Osteocyte (in vitro differentiated cells): ENCODE data around the gene QPCTL. TPM values are rescaled to one million over a fixed set of nuclear protein-coding genes. Genes with fewer than 3 reads are reported as not detected.

ENCODE experiments used
- DNase-seq: peaks from one replicate; pipeline ENCODE4 v3.0.0; 2021; ENCODE audit warnings: mixed read lengths; ENCODE audit not compliant: unreplicated experiment; ENCODE audit errors: extremely low spot score
- H3K27ac Mint-ChIP-seq: one replicate; pipeline ENCODE4 v1.8.0; 2021; ENCODE audit warnings: mild to moderate bottlenecking, mixed read lengths; ENCODE audit not compliant: unreplicated experiment
- H3K27me3 Mint-ChIP-seq: one replicate; pipeline ENCODE4 v1.8.0; 2021; ENCODE audit warnings: mixed read lengths; ENCODE audit not compliant: unreplicated experiment
- H3K36me3 Mint-ChIP-seq: one replicate; pipeline ENCODE4 v1.8.0; 2021; ENCODE audit warnings: mixed read lengths; ENCODE audit not compliant: unreplicated experiment
- H3K4me1 Mint-ChIP-seq: one replicate; pipeline ENCODE4 v1.8.0; 2021; ENCODE audit warnings: mixed read lengths; ENCODE audit not compliant: unreplicated experiment
- H3K4me3 Mint-ChIP-seq: one replicate; pipeline ENCODE4 v1.8.0; 2021; ENCODE audit warnings: mild to moderate bottlenecking, moderate library complexity, mixed read lengths; ENCODE audit not compliant: unreplicated experiment
- H3K9me3 Mint-ChIP-seq: one replicate; pipeline ENCODE4 v1.8.0; 2021; ENCODE audit warnings: mixed read lengths; ENCODE audit not compliant: unreplicated experiment
- total RNA-seq: library from RNA; stranded (reverse); gene quantifications from 2 replicates; pipeline ENCODE4 v1.2.1, GENCODE V29; 2021
- TF ChIP-seq, protein P1 (sequence below): fragments of 200-600 bp; sonication (generic); IDR thresholded peaks from 2 replicates; pipeline ENCODE4 v1.5.0; 2021; ENCODE audit warnings: antibody characterized with exemption, mild to moderate bottlenecking, moderate library complexity

The QPCTL gene
- total RNA-seq, 1 donor from 2014 or later: 14.0 TPM

DNA sequence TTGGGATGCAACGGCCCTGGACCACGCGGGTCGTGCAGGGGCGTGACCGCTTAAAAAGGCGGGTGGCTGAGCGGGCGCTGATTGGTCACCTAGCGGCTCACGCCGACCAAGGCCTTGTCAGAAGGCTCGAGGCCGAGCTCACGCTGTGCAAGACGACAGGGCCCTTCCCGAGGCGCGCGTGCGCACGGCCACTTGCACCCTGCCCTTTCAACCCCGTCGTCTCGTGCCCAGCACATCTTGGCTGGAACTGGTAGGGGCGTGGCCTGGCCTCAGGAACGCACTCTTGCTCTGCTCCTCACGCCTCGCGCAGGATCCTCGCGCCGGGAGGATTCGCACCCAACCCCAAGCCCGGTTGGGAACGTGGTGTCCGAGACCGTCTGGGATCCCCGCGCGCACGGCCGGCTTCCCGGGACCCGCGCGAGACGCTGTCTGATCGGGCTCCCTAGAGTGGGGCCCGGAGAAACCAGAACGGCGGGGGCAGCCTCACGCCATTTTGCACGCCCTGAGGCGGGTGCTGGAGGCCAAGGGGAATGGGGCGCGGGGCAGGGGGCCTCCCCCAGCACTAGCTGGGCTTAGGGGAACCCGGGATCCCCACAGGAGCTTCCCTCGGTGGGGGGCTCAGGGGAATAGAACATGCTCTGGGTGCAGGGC is 40.8 kb downstream of the QPCTL start, which contains the start of gene MEIOSIN:
MEIOSIN (plus strand) TSS at position 280 of the 651 bp plus-strand sequence. CDS start 1,938 bp downstream, outside the sequence.
- Mint-ChIP-seq H3K27me3 (no peaks in the 10 kb centered on the region), H3K4me3 (no peak within 1 kb of the TSS), H3K9me3 (no peaks in the 10 kb centered on the region), H3K36me3 (no peaks in the 10 kb centered on the region), H3K27ac (no peak within 1 kb of the TSS), H3K4me1 (peaks cover 12% of the 10 kb centered on the region)
- TF ChIP-seq, protein P1, sequence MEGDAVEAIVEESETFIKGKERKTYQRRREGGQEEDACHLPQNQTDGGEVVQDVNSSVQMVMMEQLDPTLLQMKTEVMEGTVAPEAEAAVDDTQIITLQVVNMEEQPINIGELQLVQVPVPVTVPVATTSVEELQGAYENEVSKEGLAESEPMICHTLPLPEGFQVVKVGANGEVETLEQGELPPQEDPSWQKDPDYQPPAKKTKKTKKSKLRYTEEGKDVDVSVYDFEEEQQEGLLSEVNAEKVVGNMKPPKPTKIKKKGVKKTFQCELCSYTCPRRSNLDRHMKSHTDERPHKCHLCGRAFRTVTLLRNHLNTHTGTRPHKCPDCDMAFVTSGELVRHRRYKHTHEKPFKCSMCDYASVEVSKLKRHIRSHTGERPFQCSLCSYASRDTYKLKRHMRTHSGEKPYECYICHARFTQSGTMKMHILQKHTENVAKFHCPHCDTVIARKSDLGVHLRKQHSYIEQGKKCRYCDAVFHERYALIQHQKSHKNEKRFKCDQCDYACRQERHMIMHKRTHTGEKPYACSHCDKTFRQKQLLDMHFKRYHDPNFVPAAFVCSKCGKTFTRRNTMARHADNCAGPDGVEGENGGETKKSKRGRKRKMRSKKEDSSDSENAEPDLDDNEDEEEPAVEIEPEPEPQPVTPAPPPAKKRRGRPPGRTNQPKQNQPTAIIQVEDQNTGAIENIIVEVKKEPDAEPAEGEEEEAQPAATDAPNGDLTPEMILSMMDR: no peak
- DNase-seq: no peak

DNA sequence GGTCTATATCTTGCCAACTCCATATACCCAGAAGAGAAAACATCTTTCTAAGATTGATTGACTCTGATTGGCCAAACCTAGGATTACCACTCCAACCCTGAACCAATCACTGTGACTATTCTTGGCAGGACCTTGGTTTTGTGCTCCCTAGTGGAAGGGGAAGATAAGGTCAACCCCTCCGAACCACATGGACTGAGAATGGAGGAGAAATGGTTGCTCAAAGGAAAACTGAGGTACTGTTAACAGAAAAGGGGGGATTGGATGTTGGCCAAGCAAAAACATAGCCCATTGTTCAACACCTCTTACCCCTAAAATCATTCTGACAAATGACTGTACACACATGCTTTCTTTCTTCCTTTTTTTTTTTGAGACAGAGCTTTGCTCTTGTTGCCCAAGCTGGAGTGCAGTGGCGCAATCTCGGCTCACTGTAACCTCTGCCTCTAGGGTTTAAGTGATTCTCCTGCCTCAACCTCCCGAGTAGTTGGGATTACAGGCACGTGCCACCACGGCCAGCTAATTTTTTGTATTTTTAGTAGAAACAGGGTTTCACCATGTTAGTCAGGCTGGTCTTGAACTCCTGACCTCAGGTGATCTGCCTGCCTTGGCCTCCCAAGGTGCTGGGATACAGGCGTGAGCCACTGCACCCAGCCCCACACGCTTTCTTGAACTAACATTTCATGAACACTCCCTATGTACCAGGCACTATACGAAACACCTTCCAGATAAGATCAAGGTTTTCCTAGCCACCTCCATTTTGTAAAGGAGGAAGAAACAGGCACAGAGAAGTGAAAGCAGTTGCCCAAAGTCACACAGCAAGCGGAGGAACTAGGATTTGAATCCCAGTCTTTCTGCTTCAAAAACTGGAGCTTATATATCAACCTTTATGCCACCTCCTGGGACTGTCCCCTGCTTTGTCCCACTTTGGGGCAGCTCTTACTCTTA is 47.3 kb downstream of the QPCTL start:
- TF ChIP-seq, protein P1: no peak
- no peaks in the 10 kb centered on the region for H3K36me3 Mint-ChIP-seq
- H3K9me3 Mint-ChIP-seq: no peaks in the 10 kb centered on the region
- H3K27ac Mint-ChIP-seq: no peak overlapping the region
- no peak overlapping the region for H3K4me3 Mint-ChIP-seq
- no peak for DNase-seq
- no peaks in the 10 kb centered on the region for H3K4me1 Mint-ChIP-seq
- H3K27me3 Mint-ChIP-seq: peaks cover 3% of the 10 kb centered on the region

DNA sequence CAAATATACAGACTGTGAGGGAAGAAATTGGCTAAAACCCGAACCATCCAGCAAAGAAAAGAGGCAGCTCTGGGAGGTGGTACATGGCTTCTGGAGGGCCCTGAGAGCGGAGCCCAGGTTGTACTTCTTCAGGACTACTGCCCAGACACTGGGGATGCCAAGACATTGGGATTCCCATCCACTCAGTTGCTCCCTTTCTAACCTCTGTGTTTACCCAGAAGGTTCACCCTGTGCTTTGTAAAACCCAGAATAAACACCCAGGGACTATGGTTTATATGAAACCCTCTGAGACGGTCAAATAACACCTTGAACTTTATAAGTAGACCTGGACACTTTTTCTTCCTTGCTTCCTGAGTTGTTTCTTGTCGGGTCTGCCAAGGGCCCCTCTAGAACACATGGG is 50.5 kb downstream of the QPCTL start:
- Mint-ChIP-seq H3K9me3 (no peaks in the 10 kb centered on the region), H3K36me3 (no peaks in the 10 kb centered on the region), H3K27me3 (peaks cover 3% of the 10 kb centered on the region), H3K4me1 (peaks cover 6% of the 10 kb centered on the region), H3K27ac (no peak overlapping the region), H3K4me3 (no peak overlapping the region)
- DNase-seq: no peak
- TF ChIP-seq, protein P1: no peak

DNA sequence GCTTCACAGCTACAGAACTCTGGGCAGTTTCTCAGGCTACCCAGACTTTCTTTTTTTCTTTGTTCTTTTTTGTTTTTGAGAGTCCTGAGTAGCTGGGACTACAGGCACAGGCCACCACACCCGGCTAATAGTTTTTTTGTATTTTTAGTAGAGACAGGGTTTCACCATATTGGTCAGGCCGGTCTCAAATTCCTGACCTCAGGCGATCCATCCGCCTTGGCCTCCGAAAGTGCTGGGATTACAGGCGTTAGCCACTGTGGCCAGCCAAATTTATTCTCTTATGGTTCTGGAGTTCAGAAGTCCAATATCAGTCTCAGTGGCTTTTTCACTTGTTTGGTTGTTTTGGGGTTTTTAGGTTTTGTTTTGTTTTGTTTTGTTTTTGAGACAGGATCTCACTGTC is 53.1 kb downstream of the QPCTL start:
- H3K4me1 Mint-ChIP-seq: peaks cover 6% of the 10 kb centered on the region

More for the DNA sequence above, 53.1 kb downstream of the QPCTL start:
- no peak for DNase-seq
- H3K9me3 Mint-ChIP-seq: no peaks in the 10 kb centered on the region
- no peak overlapping the region for H3K4me3 Mint-ChIP-seq
- H3K36me3 Mint-ChIP-seq: no peaks in the 10 kb centered on the region
- no peak overlapping the region for H3K27ac Mint-ChIP-seq
- TF ChIP-seq, protein P1: no peak
- H3K27me3 Mint-ChIP-seq: peaks cover 3% of the 10 kb centered on the region
